Measurements from ENCODE around the gene RORB. TPM values are rescaled to one million over a fixed set of nuclear protein-coding genes. Genes with fewer than 3 reads are reported as not detected.

The RORB gene
- polyA plus RNA-seq, 3 donors: not detected

GRCh38 chr9:74577956-74578355, 80.8 kb downstream of the RORB start:
- Mint-ChIP-seq H3K4me1 (no peaks in the 10 kb centered on the region), H3K27me3 (ENCODE audit: low read depth in 3 of 3) (peaks cover 0 to 2% (median 0%) of the 10 kb centered on the region in 3 donors), H3K27ac (no peak overlapping the region), H3K36me3 (no peaks in the 10 kb centered on the region), H3K4me3 (no peak overlapping the region), H3K9me3 (no peaks in the 10 kb centered on the region)
- no peak overlapping the region for H3K27ac ChIP-seq (ENCODE audit: low read depth in 1 of 2, low read length in 2 of 2)
- H3K79me2 ChIP-seq (ENCODE audit: insufficient read depth, low read length): no peaks in the 10 kb centered on the region
- H3K27me3 ChIP-seq (ENCODE audit: control insufficient read depth in 2 of 2, insufficient read depth in 2 of 2, low read length in 2 of 2): no peaks in the 10 kb centered on the region
- H3K4me2 ChIP-seq (replicated peaks; ENCODE audit: extremely low read depth, low read length, poor library complexity, severe bottlenecking): no peak overlapping the region
- no peaks in the 10 kb centered on the region for H3K36me3 ChIP-seq (replicated peaks in 1 of 2; ENCODE audit: control insufficient read depth in 1 of 2, insufficient read depth in 2 of 2, low read length in 2 of 2)
- no peak overlapping the region for H3K4me3 ChIP-seq (replicated peaks in 1 of 3; ENCODE audit: low read depth in 2 of 3, low read length in 3 of 3)
- no peak overlapping the region for H3K9ac ChIP-seq (ENCODE audit: insufficient read depth, low read length, poor library complexity, severe bottlenecking)
- H3K9me3 ChIP-seq (replicated peaks in 1 of 2; ENCODE audit: control insufficient read depth in 1 of 2, insufficient read depth in 1 of 2, low read length in 2 of 2): no peaks in the 10 kb centered on the region
- no peak for DNase-seq
- intact Hi-C loops (cut with micrococcal nuclease): no loop called here
- no CpG with 5 or more reads among the region's 1 CpG for WGBS (ENCODE audit: insufficient coverage)
- no peaks in the 10 kb centered on the region for H4K20me1 ChIP-seq (ENCODE audit: insufficient read depth, low read length)
- H3K4me1 ChIP-seq (ENCODE audit: control insufficient read depth in 1 of 2, insufficient read depth in 2 of 2, low read length in 2 of 2): no peaks in the 10 kb centered on the region
- H2AFZ ChIP-seq (ENCODE audit: insufficient read depth, low read depth, low read length, poor library complexity, severe bottlenecking): no peak overlapping the region
- TF ChIP-seq, protein P1, sequence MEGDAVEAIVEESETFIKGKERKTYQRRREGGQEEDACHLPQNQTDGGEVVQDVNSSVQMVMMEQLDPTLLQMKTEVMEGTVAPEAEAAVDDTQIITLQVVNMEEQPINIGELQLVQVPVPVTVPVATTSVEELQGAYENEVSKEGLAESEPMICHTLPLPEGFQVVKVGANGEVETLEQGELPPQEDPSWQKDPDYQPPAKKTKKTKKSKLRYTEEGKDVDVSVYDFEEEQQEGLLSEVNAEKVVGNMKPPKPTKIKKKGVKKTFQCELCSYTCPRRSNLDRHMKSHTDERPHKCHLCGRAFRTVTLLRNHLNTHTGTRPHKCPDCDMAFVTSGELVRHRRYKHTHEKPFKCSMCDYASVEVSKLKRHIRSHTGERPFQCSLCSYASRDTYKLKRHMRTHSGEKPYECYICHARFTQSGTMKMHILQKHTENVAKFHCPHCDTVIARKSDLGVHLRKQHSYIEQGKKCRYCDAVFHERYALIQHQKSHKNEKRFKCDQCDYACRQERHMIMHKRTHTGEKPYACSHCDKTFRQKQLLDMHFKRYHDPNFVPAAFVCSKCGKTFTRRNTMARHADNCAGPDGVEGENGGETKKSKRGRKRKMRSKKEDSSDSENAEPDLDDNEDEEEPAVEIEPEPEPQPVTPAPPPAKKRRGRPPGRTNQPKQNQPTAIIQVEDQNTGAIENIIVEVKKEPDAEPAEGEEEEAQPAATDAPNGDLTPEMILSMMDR (IDR thresholded peaks at IDR 0.05): no peak

DNA sequence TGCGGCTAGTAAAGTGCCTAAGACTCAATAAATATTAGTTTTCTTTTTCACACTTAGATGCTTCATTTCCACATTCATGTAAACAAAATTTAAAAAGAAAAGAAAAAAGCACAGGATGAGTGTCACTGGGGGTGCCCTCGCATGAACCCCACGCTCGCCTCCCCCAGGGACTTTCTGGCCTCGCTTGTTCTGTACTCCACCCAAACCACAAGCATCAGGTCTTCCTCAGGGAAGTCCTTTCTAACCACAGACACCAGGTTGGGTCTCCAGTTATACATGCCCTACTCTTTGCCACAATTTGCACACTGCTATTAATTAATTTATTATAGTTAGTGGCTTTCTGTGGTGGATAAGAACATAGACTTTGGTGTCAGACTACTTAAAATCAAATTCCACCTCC, 92.4 kb downstream of the RORB start:
- Mint-ChIP-seq H3K27ac (no peak overlapping the region), H3K4me3 (no peak overlapping the region), H3K27me3 (ENCODE audit: low read depth in 3 of 3) (peaks cover 0 to 2% (median 1%) of the 10 kb centered on the region in 3 donors), H3K9me3 (peaks cover 0 to 2% (median 0%) of the 10 kb centered on the region in 7 donors), H3K4me1 (peaks cover 4% of the 10 kb centered on the region), H3K36me3 (no peaks in the 10 kb centered on the region)
- 12% methylated on average over 4 of the region's 5 CpGs for WGBS (ENCODE audit: insufficient coverage)
- Histone ChIP-seq H2AFZ (ENCODE audit: insufficient read depth, low read depth, low read length, poor library complexity, severe bottlenecking) (no peak overlapping the region), H4K20me1 (ENCODE audit: insufficient read depth, low read length) (no peaks in the 10 kb centered on the region), H3K4me2 (replicated peaks; ENCODE audit: extremely low read depth, low read length, poor library complexity, severe bottlenecking) (no peak overlapping the region), H3K9me3 (replicated peaks in 1 of 2; ENCODE audit: control insufficient read depth in 1 of 2, insufficient read depth in 1 of 2, low read length in 2 of 2) (no peaks in the 10 kb centered on the region), H3K4me3 (replicated peaks in 1 of 3; ENCODE audit: low read depth in 2 of 3, low read length in 3 of 3) (no peak overlapping the region), H3K9ac (ENCODE audit: insufficient read depth, low read length, poor library complexity, severe bottlenecking) (no peak overlapping the region), H3K27me3 (ENCODE audit: control insufficient read depth in 2 of 2, insufficient read depth in 2 of 2, low read length in 2 of 2) (no peaks in the 10 kb centered on the region), H3K4me1 (ENCODE audit: control insufficient read depth in 1 of 2, insufficient read depth in 2 of 2, low read length in 2 of 2) (no peaks in the 10 kb centered on the region), H3K36me3 (replicated peaks in 1 of 2; ENCODE audit: control insufficient read depth in 1 of 2, insufficient read depth in 2 of 2, low read length in 2 of 2) (no peaks in the 10 kb centered on the region), H3K27ac (ENCODE audit: low read depth in 1 of 2, low read length in 2 of 2) (no peak overlapping the region), H3K79me2 (ENCODE audit: insufficient read depth, low read length) (no peaks in the 10 kb centered on the region)
- TF ChIP-seq, protein P1 (IDR thresholded peaks at IDR 0.05): no peak
- DNase-seq: no peak
- intact Hi-C loops (cut with micrococcal nuclease): no loop called here
